KMS-11 (cell line): ENCODE results near the gene SNX21.
"Not testable (repeated sequence)": the region's sequence is repeated elsewhere in the genome, so short reads cannot be mapped to it uniquely, and the experiment has no call there.

Source experiments
- H2AFZ ChIP-seq: fragments of 200-600 bp; sonication (generic); 2 replicates; pipeline ENCODE4 v1.6.1; 2016; ENCODE audit warnings: antibody characterized with exemption, mixed run types, low read depth
- H3K27ac ChIP-seq: fragments of 200-600 bp; sonication (generic); 2 replicates; pipeline ENCODE4 v1.6.1; 2016; ENCODE audit warnings: mild to moderate bottlenecking, mixed run types
- H3K27me3 ChIP-seq: fragments of 200-600 bp; sonication (generic); 2 replicates; pipeline ENCODE4 v1.6.1; 2017; ENCODE audit warnings: mild to moderate bottlenecking, low read depth, mixed run types, moderate library complexity; ENCODE audit not compliant: insufficient read depth
- H3K36me3 ChIP-seq: fragments of 200-600 bp; sonication (generic); 2 replicates; pipeline ENCODE4 v1.6.1; 2017; ENCODE audit warnings: mild to moderate bottlenecking, mixed run types; ENCODE audit not compliant: insufficient read depth
- H3K4me1 ChIP-seq: fragments of 200-600 bp; sonication (generic); 2 replicates; pipeline ENCODE4 v1.6.1; 2016; ENCODE audit warnings: mild to moderate bottlenecking, low read depth, mixed run types; ENCODE audit not compliant: poor library complexity, severe bottlenecking
- H3K4me2 ChIP-seq: fragments of 200-600 bp; sonication (generic); 2 replicates; pipeline ENCODE4 v1.7.0; 2016; ENCODE audit warnings: mild to moderate bottlenecking, mixed run types
- H3K4me3 ChIP-seq: fragments of 200-600 bp; sonication (generic); IDR thresholded peaks from 2 replicates; pipeline ENCODE4 v1.6.1; 2017; ENCODE audit warnings: low read depth, low read length, mixed read lengths; ENCODE audit not compliant: insufficient read depth
- H3K79me2 ChIP-seq: fragments of 200-600 bp; sonication (generic); 2 replicates; pipeline ENCODE4 v1.6.1; 2016; ENCODE audit warnings: low read depth, mixed run types; ENCODE audit not compliant: insufficient read depth
- H3K9ac ChIP-seq: fragments of 200-600 bp; sonication (generic); 2 replicates; pipeline ENCODE4 v1.6.1; 2016; ENCODE audit warnings: mild to moderate bottlenecking, mixed run types
- H4K20me1 ChIP-seq: fragments of 200-600 bp; sonication (generic); 2 replicates; pipeline ENCODE4 v1.6.1; 2016; ENCODE audit warnings: mild to moderate bottlenecking, mixed run types; ENCODE audit not compliant: insufficient read depth
- CTCF ChIP-seq: fragments of 200-600 bp; sonication (generic); conservative IDR thresholded peaks from 2 replicates; pipeline ENCODE4 v1.6.1; 2017; ENCODE audit warnings: low read depth, mild to moderate bottlenecking, antibody characterized with exemption, low read length, moderate library complexity, mixed read lengths

SNX21 gene

GRCh38 chr20:45833030-45833882, at the start of gene SNX21:
Gene SNX21 (plus strand): TSS chr20:45833799. CDS start chr20:45833920, 121 bp downstream.
- no peaks in the 10 kb centered on the region for H3K79me2 ChIP-seq
- H3K4me2 ChIP-seq: peak within 1 kb of the TSS; percentile 61
- H3K36me3 ChIP-seq: no peaks in the 10 kb centered on the region
- no peak within 1 kb of the TSS for H3K4me3 ChIP-seq
- H3K9ac ChIP-seq: peak within 1 kb of the TSS; percentile 51
- H3K4me1 ChIP-seq: peaks cover 16% of the 10 kb centered on the region
- no peaks in the 10 kb centered on the region for H3K27me3 ChIP-seq
- TF ChIP-seq CTCF: no peak
- peak within 1 kb of the TSS; percentile 95 for H2AFZ ChIP-seq
- H3K27ac ChIP-seq: no peak within 1 kb of the TSS
- H4K20me1 ChIP-seq: no peaks in the 10 kb centered on the region

GRCh38 chr20:45788351-45788750, 45.2 kb upstream of the SNX21 start:
- Histone ChIP-seq H3K4me2 (no peak overlapping the region), H3K79me2 (peaks cover 13% of the 10 kb centered on the region; the same call in 1 of the 2 replicates), H3K4me3 (no peak overlapping the region), H3K9ac (no peak overlapping the region), H4K20me1 (no peaks in the 10 kb centered on the region), H3K4me1 (peaks cover 9% of the 10 kb centered on the region), H2AFZ (no peak overlapping the region), H3K27me3 (no peaks in the 10 kb centered on the region; the same call in 1 of the 2 replicates), H3K27ac (no peak overlapping the region), H3K36me3 (no peaks in the 10 kb centered on the region)
- no peak for TF ChIP-seq CTCF

GRCh38 chr20:45792317-45793118, 41.1 kb upstream of the SNX21 start:
- no peak overlapping the region for H3K4me3 ChIP-seq
- peak overlapping the region; percentile 46 for H3K27ac ChIP-seq
- no peak for TF ChIP-seq CTCF
- H3K4me1 ChIP-seq: peaks cover 21% of the 10 kb centered on the region
- H2AFZ ChIP-seq: peak overlapping the region; percentile 97
- H3K4me2 ChIP-seq: peak overlapping the region; percentile 89
- peak overlapping the region; percentile 74 for H3K9ac ChIP-seq
- no peaks in the 10 kb centered on the region; the same call in 1 of the 2 replicates for H3K27me3 ChIP-seq
- peaks cover 13% of the 10 kb centered on the region; the same call in 1 of the 2 replicates for H3K79me2 ChIP-seq
- no peaks in the 10 kb centered on the region; the same call in 1 of the 2 replicates for H3K36me3 ChIP-seq
- H4K20me1 ChIP-seq: no peaks in the 10 kb centered on the region

GRCh38 chr20:45796337-45797065, 37.1 kb upstream of the SNX21 start:
- Histone ChIP-seq H3K27me3 (no peaks in the 10 kb centered on the region), H3K4me1 (peaks cover 27% of the 10 kb centered on the region), H3K4me3 (no peak overlapping the region), H3K79me2 (peaks cover 13% of the 10 kb centered on the region; the same call in 1 of the 2 replicates), H2AFZ (no peak overlapping the region), H3K27ac (no peak overlapping the region), H3K36me3 (peaks cover 3% of the 10 kb centered on the region; the same call in 1 of the 2 replicates), H4K20me1 (no peaks in the 10 kb centered on the region), H3K9ac (no peak overlapping the region), H3K4me2 (no peak overlapping the region)
- TF ChIP-seq CTCF: no peak

GRCh38 chr20:45797510-45797909, 36.1 kb upstream of the SNX21 start:
- H3K27me3 ChIP-seq, H3K4me2 ChIP-seq, H2AFZ ChIP-seq, H4K20me1 ChIP-seq, H3K4me3 ChIP-seq, H3K79me2 ChIP-seq, H3K27ac ChIP-seq, H3K9ac ChIP-seq, H3K36me3 ChIP-seq: not testable (repeated sequence)
- peaks cover 27% of the 10 kb centered on the region for H3K4me1 ChIP-seq

- not testable (repeated sequence) for H3K27me3 ChIP-seq, H3K4me3 ChIP-seq, H3K4me2 ChIP-seq, H3K9ac ChIP-seq, H2AFZ ChIP-seq, H3K36me3 ChIP-seq, H3K79me2 ChIP-seq, H3K27ac ChIP-seq, H4K20me1 ChIP-seq
- peaks cover 22% of the 10 kb centered on the region for H3K4me1 ChIP-seq
Observed at GRCh38 chr20:45797955-45798354, 35.6 kb upstream of the SNX21 start.
